AG04449 (cell line): ENCODE data around the gene M1AP.

ENCODE experiments used
- CTCF ChIA-PET: fragments of 350-600 bp; formaldehyde crosslinking; extraction: SDS; loops from one replicate; lab custom pipeline; 2021; ENCODE audit warnings: antibody characterized with exemption; lab: Yijun Ruan, JAX
- POLR2A ChIA-PET: fragments of 400-600, 350-600 bp; formaldehyde crosslinking; extraction: SDS; loops from one replicate; lab custom pipeline; 2020; ENCODE audit warnings: antibody characterized with exemption, inconsistent platforms; lab: Yijun Ruan, JAX
- DNase-seq: peaks from one replicate; pipeline ENCODE4 v3.0.0-alpha.2; 2010; ENCODE audit warnings: low read depth, low spot score
- H3K4me3 ChIP-seq: 2 replicates; pipeline ENCODE4 v1.5.1; 2011; ENCODE audit warnings: low read depth, mild to moderate bottlenecking, control low read depth, low read length
- TF ChIP-seq, protein P1 (sequence below): IDR thresholded peaks from one replicate; pipeline ENCODE4 v1.5.1; 2011; ENCODE audit warnings: mild to moderate bottlenecking, moderate library complexity, low read length, control low read depth, inconsistent platforms; ENCODE audit not compliant: insufficient read depth; ENCODE audit errors: missing control alignments

Gene M1AP

DNA sequence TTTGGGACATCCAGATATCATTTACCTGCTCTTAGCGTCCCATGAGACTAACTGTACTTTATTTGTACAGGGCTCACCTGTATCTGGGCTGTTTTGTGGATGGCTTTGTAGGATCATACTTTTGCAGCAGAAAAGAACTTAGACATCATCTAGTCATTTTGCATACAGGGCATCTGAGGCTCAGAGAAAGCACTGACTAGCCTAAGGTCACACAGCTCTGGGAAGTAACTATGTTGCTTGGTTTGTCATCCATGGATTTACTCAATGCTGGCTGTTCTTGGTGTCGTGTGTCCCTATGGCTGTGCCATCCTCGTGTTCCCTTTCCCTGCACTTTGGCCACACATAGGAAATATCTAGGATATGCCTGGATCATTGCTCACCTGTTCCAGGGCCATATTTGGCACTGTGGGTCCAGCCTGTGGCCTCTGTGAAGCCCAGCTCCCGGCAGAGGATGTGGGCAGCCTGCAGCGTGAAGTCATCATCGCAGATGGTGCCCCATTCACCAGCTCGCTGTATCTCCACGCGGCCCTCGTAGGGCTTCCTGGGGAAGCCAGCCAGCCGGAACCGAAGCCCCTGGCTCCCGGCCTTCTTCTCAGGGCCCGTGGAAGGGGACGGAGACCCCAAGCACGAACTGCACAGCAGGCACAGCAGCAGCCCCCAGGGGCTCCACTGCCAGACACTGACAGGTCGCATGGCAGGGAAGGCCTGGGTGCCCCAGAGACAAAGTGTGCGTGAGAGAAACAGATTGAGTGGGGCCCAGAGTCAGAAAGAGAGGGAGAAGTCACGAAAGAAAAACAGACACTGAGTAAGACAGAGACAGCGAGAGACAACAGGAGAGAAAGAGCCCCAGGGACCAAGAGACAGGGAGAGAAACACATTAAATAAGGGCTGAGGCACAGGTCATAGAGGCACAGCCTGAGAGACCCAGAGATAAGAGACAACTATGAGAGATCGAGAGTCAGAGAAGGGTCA lies 95.9 kb downstream of the M1AP start:
- POLR2A ChIA-PET: no interaction called here
- no peak for DNase-seq

DNA sequence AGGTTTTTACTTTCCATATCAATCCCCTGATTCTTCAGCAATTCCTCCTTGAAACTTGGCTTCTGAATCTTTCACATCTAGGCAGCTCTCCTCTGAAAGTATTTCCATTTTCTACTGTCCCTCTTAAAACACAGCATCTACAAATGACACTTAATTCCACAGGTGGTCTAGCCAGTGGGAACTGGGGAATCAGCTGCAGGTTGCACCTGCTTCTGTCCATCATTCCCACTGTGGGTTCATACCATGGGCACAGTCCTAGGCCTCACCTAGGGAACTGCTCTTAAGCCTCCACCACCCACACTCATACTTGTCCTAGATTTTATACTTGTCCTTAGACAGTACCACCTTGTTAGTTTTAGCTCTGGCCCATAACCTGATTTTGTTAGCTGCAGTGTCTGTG lies 96.6 kb downstream of the M1AP start:
- no peak for DNase-seq
- TF ChIP-seq, protein P1, sequence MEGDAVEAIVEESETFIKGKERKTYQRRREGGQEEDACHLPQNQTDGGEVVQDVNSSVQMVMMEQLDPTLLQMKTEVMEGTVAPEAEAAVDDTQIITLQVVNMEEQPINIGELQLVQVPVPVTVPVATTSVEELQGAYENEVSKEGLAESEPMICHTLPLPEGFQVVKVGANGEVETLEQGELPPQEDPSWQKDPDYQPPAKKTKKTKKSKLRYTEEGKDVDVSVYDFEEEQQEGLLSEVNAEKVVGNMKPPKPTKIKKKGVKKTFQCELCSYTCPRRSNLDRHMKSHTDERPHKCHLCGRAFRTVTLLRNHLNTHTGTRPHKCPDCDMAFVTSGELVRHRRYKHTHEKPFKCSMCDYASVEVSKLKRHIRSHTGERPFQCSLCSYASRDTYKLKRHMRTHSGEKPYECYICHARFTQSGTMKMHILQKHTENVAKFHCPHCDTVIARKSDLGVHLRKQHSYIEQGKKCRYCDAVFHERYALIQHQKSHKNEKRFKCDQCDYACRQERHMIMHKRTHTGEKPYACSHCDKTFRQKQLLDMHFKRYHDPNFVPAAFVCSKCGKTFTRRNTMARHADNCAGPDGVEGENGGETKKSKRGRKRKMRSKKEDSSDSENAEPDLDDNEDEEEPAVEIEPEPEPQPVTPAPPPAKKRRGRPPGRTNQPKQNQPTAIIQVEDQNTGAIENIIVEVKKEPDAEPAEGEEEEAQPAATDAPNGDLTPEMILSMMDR: no peak
- H3K4me3 ChIP-seq: peak overlapping the region; percentile 92
- ChIA-PET CTCF (interaction anchor here (1.2 to 4.9 kb wide), 6 partner anchors 19 to 42 kb away, joined by 3 to 43 read pairs (median 4); no protein-coding TSS in a partner anchor), POLR2A (interaction anchor here (1.4 kb wide), 1 partner anchor 32 kb away, joined by 3 read pairs; no protein-coding TSS in a partner anchor)

More for the DNA sequence above, 95.9 kb downstream of the M1AP start:
- CTCF ChIA-PET: interaction anchor here (0.8 to 4.9 kb wide), 5 partner anchors 21 to 43 kb away, joined by 3 to 43 read pairs (median 3); no protein-coding TSS in a partner anchor
- TF ChIP-seq, protein P1: no peak
- H3K4me3 ChIP-seq: peak overlapping the region; percentile 92

DNA sequence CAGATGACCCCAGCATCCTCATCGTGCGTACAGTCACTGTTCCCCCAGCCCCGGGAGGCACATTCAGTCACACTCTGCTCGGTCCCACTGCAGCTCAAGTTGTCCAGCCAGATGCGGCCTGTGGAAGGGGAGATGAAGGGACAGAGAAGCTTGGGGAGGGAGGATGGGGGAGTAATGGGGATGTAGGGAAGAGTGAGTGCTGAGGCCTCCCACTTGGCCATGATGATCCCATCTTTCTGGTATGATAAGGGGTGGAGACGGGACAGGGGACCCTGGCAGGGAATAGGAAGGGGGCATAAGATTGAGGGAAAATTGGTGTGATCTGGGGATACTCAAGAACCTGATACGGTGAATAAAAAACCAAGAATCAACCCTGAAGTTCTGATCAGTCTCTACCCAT lies 97.9 kb downstream of the M1AP start:
- POLR2A ChIA-PET: interaction anchor here (1.4 to 1.8 kb wide), 2 partner anchors 27 to 34 kb away, joined by 3 to 7 read pairs; no protein-coding TSS in a partner anchor
- CTCF ChIA-PET: interaction anchor here (0.8 to 4.9 kb wide), 5 partner anchors 17 to 66 kb away, joined by 3 to 43 read pairs (median 6); no protein-coding TSS in a partner anchor
- DNase-seq: no peak

DNA sequence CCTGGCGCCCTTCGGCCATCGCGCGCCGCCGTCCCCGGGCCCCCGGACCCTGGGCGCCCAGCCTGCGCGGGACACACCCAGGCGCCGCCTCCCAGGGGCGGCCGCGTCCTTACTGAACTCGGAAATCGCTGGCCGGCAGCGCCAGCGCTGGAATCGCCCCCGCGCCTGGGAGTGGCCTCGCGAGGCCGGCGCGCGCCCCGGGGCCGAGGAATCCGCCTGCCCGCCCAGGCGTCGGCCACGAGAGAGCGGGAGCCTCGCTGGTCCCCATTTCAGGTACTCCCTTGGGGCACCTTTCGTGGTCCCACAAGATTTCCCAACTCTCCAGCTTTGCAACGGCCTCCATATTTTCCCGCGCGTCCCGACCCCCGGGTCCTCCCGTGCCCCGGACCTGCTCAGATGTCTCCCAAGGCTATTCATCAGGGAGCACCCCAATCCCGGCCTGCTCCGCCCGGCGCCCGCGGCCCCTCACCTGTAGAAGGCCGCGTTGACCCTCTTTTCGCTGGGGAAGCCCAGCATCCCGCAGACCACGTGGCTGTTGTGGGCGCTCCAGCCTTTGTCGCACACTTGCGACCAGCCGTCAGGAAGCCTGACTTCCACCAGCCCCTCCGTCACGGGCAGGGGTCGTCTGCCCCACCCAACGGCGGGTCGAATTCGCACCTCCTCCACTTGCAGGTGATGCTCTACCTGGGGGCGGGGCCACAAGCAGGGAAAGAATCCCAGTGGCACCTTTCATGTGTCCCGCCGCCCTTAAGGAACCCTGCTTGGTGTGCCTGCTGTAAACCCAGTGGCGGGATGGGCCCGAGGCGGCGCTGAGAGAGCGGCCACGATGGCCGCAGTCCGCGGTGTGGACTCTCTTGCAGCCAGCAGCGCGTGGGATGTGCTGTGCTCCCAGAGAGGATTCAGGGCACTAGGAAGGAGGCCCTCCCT lies 99.0 kb downstream of the M1AP start:
- TF ChIP-seq, protein P1: no peak
- peak overlapping the region; percentile 57 for H3K4me3 ChIP-seq
- CTCF ChIA-PET: interaction anchor here (4.9 kb wide), 1 partner anchor 38 kb away, joined by 43 read pairs; no protein-coding TSS in a partner anchor

More for the DNA sequence above, 97.9 kb downstream of the M1AP start:
- TF ChIP-seq, protein P1: no peak
- peak overlapping the region; percentile 57 for H3K4me3 ChIP-seq

DNA sequence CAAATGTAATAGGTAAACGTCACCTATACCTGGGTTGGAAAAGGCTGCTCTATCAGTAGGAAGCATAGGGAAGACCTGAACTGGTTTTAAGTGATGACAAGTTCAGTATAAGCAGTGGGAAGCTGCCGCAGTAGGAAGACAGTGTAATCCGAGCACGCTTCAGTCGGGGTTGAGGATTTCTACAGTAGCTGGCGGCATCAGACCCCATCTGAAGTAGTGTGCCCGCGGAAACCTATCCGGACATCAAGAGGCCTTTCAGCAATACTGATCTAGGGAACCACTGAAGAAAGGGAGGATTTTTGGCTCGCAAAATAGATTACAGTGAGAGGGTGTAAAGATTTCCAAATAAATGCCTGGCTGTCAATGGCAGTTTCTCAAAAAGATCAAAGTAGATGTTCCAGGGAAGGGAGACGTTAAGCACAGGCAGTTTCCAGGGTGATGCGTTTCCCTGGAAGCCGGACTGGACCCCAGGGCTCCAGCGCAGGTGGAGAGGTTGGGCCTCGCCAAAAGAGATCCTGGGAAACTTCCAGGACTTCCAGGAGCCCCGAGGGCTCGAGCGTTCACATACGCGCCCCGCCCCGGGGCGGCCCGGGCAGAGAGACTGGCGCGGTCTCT lies 99.7 kb downstream of the M1AP start:
- POLR2A ChIA-PET: interaction anchor here (0.5 kb wide), 1 partner anchor 90 kb away, joined by 3 read pairs; the partner anchor contains the start of gene WBP1
- H3K4me3 ChIP-seq: peak overlapping the region; percentile 57
- TF ChIP-seq, protein P1: no peak
- DNase-seq: no peak
- CTCF ChIA-PET: interaction anchor here (1.0 to 4.9 kb wide), 2 partner anchors 13 to 39 kb away, joined by 4 to 43 read pairs; no protein-coding TSS in a partner anchor

More for the DNA sequence above, 99.0 kb downstream of the M1AP start:
- DNase-seq: no peak
- POLR2A ChIA-PET: interaction anchor here (0.5 to 1.8 kb wide), 3 partner anchors 28 to 91 kb away, joined by 3 to 7 read pairs (median 3); partner anchors contain the start of gene WBP1
